Astrocyte (in vitro differentiated cells and primary cell): Measurements from ENCODE around the gene GLP2R.

Source experiments
- CTCF ChIP-seq: IDR thresholded peaks from 2 replicates; pipeline ENCODE4 v1.5.1; 2011; ENCODE audit warnings: low read depth, mild to moderate bottlenecking, inconsistent platforms, low read length, moderate library complexity; ENCODE audit not compliant: insufficient read depth
- EZH2 ChIP-seq: IDR thresholded peaks from 2 replicates; pipeline ENCODE4 v1.6.1; 2012; ENCODE audit warnings: mild to moderate bottlenecking, low read length, inconsistent platforms; ENCODE audit not compliant: insufficient read depth

- TF ChIP-seq EZH2 (no peak), CTCF (peak; percentile 20)
Observed at GRCh38 chr17:9890124-9890523, 64.4 kb downstream of the GLP2R start.
